ENCODE results near the gene KDM4B. TPM values are rescaled to one million over a fixed set of nuclear protein-coding genes. Genes with fewer than 3 reads are reported as not detected.

Gene KDM4B
- polyA plus RNA-seq, 1 of the 3 experiments (the other 2 are of a cell fraction), result 12.2 TPM

- H3K79me2 ChIP-seq (ENCODE audit: insufficient read depth), result no peaks in the 10 kb centered on the region
Observed at GRCh38 chr19:5123646-5124045, 154.7 kb downstream of the KDM4B start.

More at GRCh38 chr19:5123646-5124045, 154.7 kb downstream of the KDM4B start:
- Histone ChIP-seq H3K27me3 (ENCODE audit: insufficient read depth) (no peaks in the 10 kb centered on the region), H2AFZ (ENCODE audit: low read depth) (no peak overlapping the region), H3K9ac (no peak overlapping the region), H3K4me1 (ENCODE audit: control insufficient read depth in 1 of 2, insufficient read depth in 2 of 2, low read depth in 1 of 2, low read length in 1 of 2) (peaks cover 0 to 14% of the 10 kb centered on the region in 2 experiments; a peak in 1 of 4 replicates), H3K27ac (ENCODE audit: low read depth in 2 of 2, low read length in 1 of 2) (no peak overlapping the region), H3K4me3 (ENCODE audit: low read depth in 2 of 2, low read length in 1 of 2) (no peak overlapping the region), H4K20me1 (ENCODE audit: insufficient read depth) (no peaks in the 10 kb centered on the region), H3F3A (replicated peaks; ENCODE audit: insufficient read depth) (no peaks in the 10 kb centered on the region), H3K9me2 (no peaks in the 10 kb centered on the region), H3K9me3 (no peaks in the 10 kb centered on the region), H3K4me2 (no peak overlapping the region), H3K36me3 (replicated peaks in 1 of 2; ENCODE audit: control insufficient read depth in 1 of 2, insufficient read depth in 2 of 2, low read length in 1 of 2) (peaks cover 0 to 31% of the 10 kb centered on the region in 2 experiments)
- no peak for DNase-seq
- WGBS (ENCODE audit: low lambda C conversion rate), result 98% methylated on average over 10 of the region's 11 CpGs
- POLR2A ChIA-PET, result no interaction called here
- no peak for TF ChIP-seq RXRA (IDR thresholded peaks at IDR 0.05; ENCODE audit: borderline replicate concordance, low read depth)
- TF ChIP-seq GATA2 (CRISPR knock-in tag; IDR thresholded peaks at IDR 0.05), result no peak
- no peak for TF ChIP-seq TAF1 (IDR thresholded peaks at IDR 0.05; ENCODE audit: borderline replicate concordance, low read depth, low read length)
- TF ChIP-seq NFIC (IDR thresholded peaks at IDR 0.05; ENCODE audit: borderline replicate concordance), result no peak
- TF ChIP-seq EZH2phosphoT487 (IDR thresholded peaks at IDR 0.05; ENCODE audit: borderline replicate concordance, low read depth), result no peak
- no peak for TF ChIP-seq PBX3 (IDR thresholded peaks at IDR 0.05)
- TF ChIP-seq SMC3 (IDR thresholded peaks at IDR 0.05; ENCODE audit: low read depth, low read length), result no peak
- no peak for TF ChIP-seq TEAD4 (IDR thresholded peaks at IDR 0.05; ENCODE audit: borderline replicate concordance, insufficient read depth)
- TF ChIP-seq NRF1 (IDR thresholded peaks at IDR 0.05; ENCODE audit: low read depth, low read length), result no peak
- TF ChIP-seq, protein P1, sequence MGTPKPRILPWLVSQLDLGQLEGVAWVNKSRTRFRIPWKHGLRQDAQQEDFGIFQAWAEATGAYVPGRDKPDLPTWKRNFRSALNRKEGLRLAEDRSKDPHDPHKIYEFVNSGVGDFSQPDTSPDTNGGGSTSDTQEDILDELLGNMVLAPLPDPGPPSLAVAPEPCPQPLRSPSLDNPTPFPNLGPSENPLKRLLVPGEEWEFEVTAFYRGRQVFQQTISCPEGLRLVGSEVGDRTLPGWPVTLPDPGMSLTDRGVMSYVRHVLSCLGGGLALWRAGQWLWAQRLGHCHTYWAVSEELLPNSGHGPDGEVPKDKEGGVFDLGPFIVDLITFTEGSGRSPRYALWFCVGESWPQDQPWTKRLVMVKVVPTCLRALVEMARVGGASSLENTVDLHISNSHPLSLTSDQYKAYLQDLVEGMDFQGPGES (IDR thresholded peaks at IDR 0.05; ENCODE audit: low read depth, low read length), result no peak
- TF ChIP-seq CTCF (IDR thresholded peaks at IDR 0.05), result no peak
- TF ChIP-seq YY1 (IDR thresholded peaks at IDR 0.05; ENCODE audit: low read depth), result no peak
- no peak for TF ChIP-seq FOXM1 (IDR thresholded peaks at IDR 0.05; ENCODE audit: low read depth)
- CTCF ChIA-PET, result interaction anchor here (0.7 kb wide), 1 partner anchor 454 kb away, joined by 3 read pairs; no protein-coding TSS in a partner anchor
